Activated T-helper 9 cell treated with anti-CD3 and anti-CD28 coated beads, Interleukin-2, amount 50 U/mL, for 16 hours (primary cell): ENCODE measurements around the gene ADGRG6.
"Not testable (repeated sequence)": the region's sequence is repeated elsewhere in the genome, so short reads cannot be mapped to it uniquely, and the experiment has no call there.

Experiments used
- DNase-seq: peaks from one replicate; pipeline ENCODE4 v3.0.0-alpha.2; 2020; ENCODE audit warnings: low read depth

The ADGRG6 gene

GRCh38 chr6:142446576-142446975, 144.8 kb downstream of the ADGRG6 start:
- no peak for DNase-seq

GRCh38 chr6:142448091-142448729, 146.4 kb downstream of the ADGRG6 start:
- DNase-seq: no peak

- not testable (repeated sequence) for DNase-seq
These were observed 149.0 kb downstream of the ADGRG6 start for GRCh38 chr6:142450856-142451255.

GRCh38 chr6:142452993-142453392, 151.2 kb downstream of the ADGRG6 start:
- DNase-seq: no peak

GRCh38 chr6:142454196-142454595, 152.4 kb downstream of the ADGRG6 start:
- DNase-seq: not testable (repeated sequence)

- DNase-seq: not testable (repeated sequence)
These were observed 153.0 kb downstream of the ADGRG6 start for GRCh38 chr6:142454848-142455247.

GRCh38 chr6:142455957-142456589, 154.3 kb downstream of the ADGRG6 start:
- DNase-seq: no peak

- no peak for DNase-seq
These were observed 156.0 kb downstream of the ADGRG6 start for GRCh38 chr6:142457638-142458406.

- DNase-seq: no peak
These were observed 157.0 kb downstream of the ADGRG6 start for GRCh38 chr6:142458836-142459235.

GRCh38 chr6:142459271-142459670, 157.5 kb downstream of the ADGRG6 start:
- DNase-seq: no peak

- DNase-seq: no peak
These were observed 160.5 kb downstream of the ADGRG6 start for GRCh38 chr6:142462260-142462659.

- DNase-seq: no peak
These were observed 162.2 kb downstream of the ADGRG6 start for GRCh38 chr6:142463988-142464387.

GRCh38 chr6:142469220-142469619, 167.4 kb downstream of the ADGRG6 start:
- no peak for DNase-seq

GRCh38 chr6:142470421-142470820, 168.6 kb downstream of the ADGRG6 start:
- DNase-seq: no peak

- no peak for DNase-seq
These were observed 172.9 kb downstream of the ADGRG6 start for GRCh38 chr6:142474531-142475289.

- no peak for DNase-seq
These were observed 174.6 kb downstream of the ADGRG6 start for GRCh38 chr6:142476452-142476851.

GRCh38 chr6:142478117-142478516, 176.3 kb downstream of the ADGRG6 start:
- DNase-seq: no peak

GRCh38 chr6:142481466-142481865, 179.7 kb downstream of the ADGRG6 start:
- no peak for DNase-seq

- no peak for DNase-seq
These were observed 180.4 kb downstream of the ADGRG6 start for GRCh38 chr6:142482249-142482648.

GRCh38 chr6:142482974-142483373, 181.2 kb downstream of the ADGRG6 start:
- no peak for DNase-seq

GRCh38 chr6:142485256-142485655, 183.4 kb downstream of the ADGRG6 start:
- no peak for DNase-seq
